ENCODE data around the gene GLB1L2.
"Not testable (repeated sequence)": the region's sequence is repeated elsewhere in the genome, so short reads cannot be mapped to it uniquely, and the experiment has no call there.

GLB1L2 gene

GRCh38 chr11:134341805-134342571 is 10.2 kb downstream of the GLB1L2 start:
- TF ChIP-seq, protein P1, sequence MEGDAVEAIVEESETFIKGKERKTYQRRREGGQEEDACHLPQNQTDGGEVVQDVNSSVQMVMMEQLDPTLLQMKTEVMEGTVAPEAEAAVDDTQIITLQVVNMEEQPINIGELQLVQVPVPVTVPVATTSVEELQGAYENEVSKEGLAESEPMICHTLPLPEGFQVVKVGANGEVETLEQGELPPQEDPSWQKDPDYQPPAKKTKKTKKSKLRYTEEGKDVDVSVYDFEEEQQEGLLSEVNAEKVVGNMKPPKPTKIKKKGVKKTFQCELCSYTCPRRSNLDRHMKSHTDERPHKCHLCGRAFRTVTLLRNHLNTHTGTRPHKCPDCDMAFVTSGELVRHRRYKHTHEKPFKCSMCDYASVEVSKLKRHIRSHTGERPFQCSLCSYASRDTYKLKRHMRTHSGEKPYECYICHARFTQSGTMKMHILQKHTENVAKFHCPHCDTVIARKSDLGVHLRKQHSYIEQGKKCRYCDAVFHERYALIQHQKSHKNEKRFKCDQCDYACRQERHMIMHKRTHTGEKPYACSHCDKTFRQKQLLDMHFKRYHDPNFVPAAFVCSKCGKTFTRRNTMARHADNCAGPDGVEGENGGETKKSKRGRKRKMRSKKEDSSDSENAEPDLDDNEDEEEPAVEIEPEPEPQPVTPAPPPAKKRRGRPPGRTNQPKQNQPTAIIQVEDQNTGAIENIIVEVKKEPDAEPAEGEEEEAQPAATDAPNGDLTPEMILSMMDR (IDR thresholded peaks at IDR 0.05; ENCODE audit: control insufficient read depth, extremely low read depth, insufficient read depth) = no peak
- no peak for DNase-seq (ENCODE audit: low read depth)

GRCh38 chr11:134342572-134343340 is 11.0 kb downstream of the GLB1L2 start:
- no peak overlapping the region for H3K4me3 ChIP-seq (ENCODE audit: low read depth, low read length)
- TF ChIP-seq, protein P1 (IDR thresholded peaks at IDR 0.05; ENCODE audit: control insufficient read depth, extremely low read depth, insufficient read depth) = no peak
- DNase-seq (ENCODE audit: low read depth) = no peak

More at GRCh38 chr11:134341805-134342571, 10.2 kb downstream of the GLB1L2 start:
- H3K4me3 ChIP-seq (ENCODE audit: low read depth, low read length) = no peak overlapping the region

GRCh38 chr11:134343646-134344045 is 11.9 kb downstream of the GLB1L2 start:
- TF ChIP-seq, protein P1 (IDR thresholded peaks at IDR 0.05; ENCODE audit: control insufficient read depth, extremely low read depth, insufficient read depth) = no peak
- DNase-seq (ENCODE audit: low read depth) = no peak
- no peak overlapping the region for H3K4me3 ChIP-seq (ENCODE audit: low read depth, low read length)

DNA sequence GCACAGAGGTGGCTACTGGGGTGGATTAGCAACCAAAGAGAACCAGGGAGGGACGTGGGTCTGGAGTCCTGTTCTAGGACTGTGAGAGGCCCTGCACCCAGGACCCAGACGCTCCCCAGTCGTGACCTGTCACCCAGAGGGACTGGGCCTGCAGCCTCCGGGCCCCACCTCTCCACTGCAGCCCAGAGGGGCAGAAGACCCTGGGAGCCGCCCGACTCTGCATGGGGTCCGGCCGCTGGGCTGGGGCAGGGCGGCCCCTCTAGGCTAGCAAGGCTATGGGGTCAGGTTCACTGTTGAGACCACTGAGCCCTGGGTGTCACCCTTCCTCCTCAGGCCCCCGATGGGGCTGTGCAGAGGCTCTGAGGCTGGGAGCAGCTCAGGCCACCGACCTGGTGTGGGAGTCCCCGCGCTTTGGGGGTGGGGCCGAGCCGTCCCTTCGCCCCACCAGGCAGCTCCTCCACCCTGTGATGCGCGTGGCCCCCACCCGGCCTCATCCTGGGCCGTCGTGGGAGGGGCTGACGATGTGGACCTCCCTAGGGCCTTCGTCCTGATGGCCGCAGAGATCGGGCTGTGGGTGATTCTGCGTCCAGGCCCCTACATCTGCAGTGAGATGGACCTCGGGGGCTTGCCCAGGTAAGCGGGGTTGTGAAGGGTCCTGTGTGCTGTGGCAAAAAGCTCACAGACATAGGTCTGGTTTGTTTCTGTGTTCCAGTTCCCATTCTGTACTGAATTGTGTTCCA is 12.9 kb downstream of the GLB1L2 start:
- not testable (repeated sequence) for DNase-seq (ENCODE audit: low read depth); H3K4me3 ChIP-seq (ENCODE audit: low read depth, low read length)

GRCh38 chr11:134345237-134345550 is 13.4 kb downstream of the GLB1L2 start:
- H3K4me3 ChIP-seq (ENCODE audit: low read depth, low read length) = no peak overlapping the region
- DNase-seq (ENCODE audit: low read depth) = no peak
- TF ChIP-seq, protein P1 (IDR thresholded peaks at IDR 0.05; ENCODE audit: control insufficient read depth, extremely low read depth, insufficient read depth) = no peak

GRCh38 chr11:134346101-134346975 is 14.6 kb downstream of the GLB1L2 start:
- TF ChIP-seq, protein P1 (IDR thresholded peaks at IDR 0.05; ENCODE audit: control insufficient read depth, extremely low read depth, insufficient read depth) = no peak
- DNase-seq (ENCODE audit: low read depth) = no peak
- H3K4me3 ChIP-seq (ENCODE audit: low read depth, low read length) = no peak overlapping the region
